ENCODE measurements around the gene MAST3. TPM values are rescaled to one million over a fixed set of nuclear protein-coding genes. Genes with fewer than 3 reads are reported as not detected.

MAST3 gene
- total RNA-seq, 1 experiment from 2014 or later: 4.1 TPM

DNA sequence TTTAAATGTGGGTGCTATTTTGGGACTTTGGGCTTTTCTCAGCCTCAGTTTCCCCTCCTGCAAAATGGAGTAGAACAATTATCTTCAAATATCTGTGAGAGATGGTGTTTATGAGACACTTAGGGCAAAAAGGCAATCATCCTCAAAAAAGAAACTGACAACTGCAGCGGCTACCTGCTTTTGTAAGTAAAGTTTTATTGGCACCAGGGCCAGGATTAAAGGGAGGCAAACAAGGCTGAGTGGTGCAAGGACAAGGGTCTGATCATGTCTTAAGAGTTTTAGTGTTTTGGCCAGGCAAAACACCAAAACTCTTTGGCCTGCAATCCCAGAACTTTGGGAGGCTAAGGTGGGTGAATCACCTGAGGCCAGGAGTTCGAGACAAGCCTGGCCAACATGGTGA is 1.3 kb upstream of the MAST3 start:
- POLR2A ChIA-PET: no interaction called here
- Mint-ChIP-seq H3K27ac (ENCODE audit: low read depth, unreplicated experiment) (no peak overlapping the region), H3K36me3 (ENCODE audit: insufficient read depth, unreplicated experiment) (no peaks in the 10 kb centered on the region), H3K27me3 (ENCODE audit: insufficient read depth, unreplicated experiment) (no peaks in the 10 kb centered on the region), H3K9me3 (ENCODE audit: unreplicated experiment) (no peaks in the 10 kb centered on the region), H3K4me1 (ENCODE audit: insufficient read depth, unreplicated experiment) (peaks cover 6% of the 10 kb centered on the region), H3K4me3 (ENCODE audit: unreplicated experiment) (no peak overlapping the region)
- BruUV-seq (replicated peaks): no TSS peak
- intact Hi-C loops (cut with micrococcal nuclease): loop anchor here (5.0 kb wide), 1 partner anchor 156 kb away; no protein-coding TSS in a partner anchor
- CTCF ChIA-PET: interaction anchor here (0.7 kb wide), 2 partner anchors 8 to 386 kb away, joined by 3 read pairs; no protein-coding TSS in a partner anchor
- no peak for DNase-seq (ENCODE audit: unreplicated experiment)
- TF ChIP-seq, protein P1, sequence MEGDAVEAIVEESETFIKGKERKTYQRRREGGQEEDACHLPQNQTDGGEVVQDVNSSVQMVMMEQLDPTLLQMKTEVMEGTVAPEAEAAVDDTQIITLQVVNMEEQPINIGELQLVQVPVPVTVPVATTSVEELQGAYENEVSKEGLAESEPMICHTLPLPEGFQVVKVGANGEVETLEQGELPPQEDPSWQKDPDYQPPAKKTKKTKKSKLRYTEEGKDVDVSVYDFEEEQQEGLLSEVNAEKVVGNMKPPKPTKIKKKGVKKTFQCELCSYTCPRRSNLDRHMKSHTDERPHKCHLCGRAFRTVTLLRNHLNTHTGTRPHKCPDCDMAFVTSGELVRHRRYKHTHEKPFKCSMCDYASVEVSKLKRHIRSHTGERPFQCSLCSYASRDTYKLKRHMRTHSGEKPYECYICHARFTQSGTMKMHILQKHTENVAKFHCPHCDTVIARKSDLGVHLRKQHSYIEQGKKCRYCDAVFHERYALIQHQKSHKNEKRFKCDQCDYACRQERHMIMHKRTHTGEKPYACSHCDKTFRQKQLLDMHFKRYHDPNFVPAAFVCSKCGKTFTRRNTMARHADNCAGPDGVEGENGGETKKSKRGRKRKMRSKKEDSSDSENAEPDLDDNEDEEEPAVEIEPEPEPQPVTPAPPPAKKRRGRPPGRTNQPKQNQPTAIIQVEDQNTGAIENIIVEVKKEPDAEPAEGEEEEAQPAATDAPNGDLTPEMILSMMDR (IDR thresholded peaks at IDR 0.05; ENCODE audit: unreplicated experiment): no peak

DNA sequence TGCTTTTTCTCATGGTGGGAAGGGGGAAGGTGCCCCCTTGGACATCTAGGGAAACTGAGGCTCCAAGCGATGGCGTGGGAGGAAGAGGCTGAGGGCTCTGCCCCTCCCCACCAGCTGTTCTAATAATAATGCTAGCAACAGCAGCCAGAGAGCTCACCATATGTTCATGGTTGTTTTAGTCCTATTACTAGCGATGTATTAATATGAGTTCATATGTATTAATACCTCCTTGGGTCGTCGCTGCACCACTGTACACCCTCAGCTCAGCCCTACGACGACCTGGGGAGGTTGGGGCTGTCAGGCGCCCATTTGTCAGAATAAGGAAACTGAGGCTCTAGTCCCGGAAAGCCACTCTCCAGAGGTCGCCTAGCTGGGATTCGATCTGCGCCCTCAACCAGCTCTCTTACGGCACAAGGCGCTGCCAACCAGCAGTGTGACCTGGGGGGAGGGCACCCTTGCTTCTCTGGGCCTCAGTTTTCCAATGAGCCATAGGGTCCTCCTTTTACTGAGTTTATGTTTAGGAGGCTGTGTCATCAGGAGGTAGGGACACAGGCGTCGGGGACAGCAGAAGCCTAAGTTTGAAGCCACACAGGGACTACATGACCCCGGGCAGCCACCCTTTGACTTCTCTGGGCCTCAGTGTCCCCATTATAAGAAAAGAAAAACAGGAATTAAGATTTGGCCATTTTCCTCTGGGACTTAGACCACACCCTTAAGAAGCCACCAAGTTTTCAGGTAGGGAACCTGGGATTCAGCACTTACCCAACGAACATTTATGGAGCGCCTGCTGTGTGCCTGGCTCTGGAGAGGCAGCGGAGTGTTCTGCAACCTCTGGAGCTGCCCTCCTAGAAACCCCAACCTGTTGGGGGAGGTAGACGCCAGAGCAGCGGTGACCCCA is 664 bp downstream of the MAST3 start:
- intact Hi-C loops (cut with micrococcal nuclease): loop anchor here (5.0 kb wide), 1 partner anchor 154 kb away; no protein-coding TSS in a partner anchor
- no peaks in the 10 kb centered on the region for H3K36me3 Mint-ChIP-seq (ENCODE audit: insufficient read depth, unreplicated experiment)
- BruUV-seq (replicated peaks): no TSS peak
- no peak for DNase-seq (ENCODE audit: unreplicated experiment)
- ChIA-PET POLR2A (interaction anchor here (0.9 to 1.2 kb wide), 2 partner anchors 12 to 126 kb away, joined by 3 to 5 read pairs; no protein-coding TSS in a partner anchor), CTCF (interaction anchor here (0.6 kb wide), 3 partner anchors 21 to 135 kb away, joined by 3 read pairs; no protein-coding TSS in a partner anchor)
- no peak overlapping the region for H3K27ac Mint-ChIP-seq (ENCODE audit: low read depth, unreplicated experiment)
- H3K9me3 Mint-ChIP-seq (ENCODE audit: unreplicated experiment): no peaks in the 10 kb centered on the region
- no peaks in the 10 kb centered on the region for H3K27me3 Mint-ChIP-seq (ENCODE audit: insufficient read depth, unreplicated experiment)
- peak overlapping the region; percentile 63 for H3K4me3 Mint-ChIP-seq (ENCODE audit: unreplicated experiment)
- TF ChIP-seq, protein P1 (IDR thresholded peaks at IDR 0.05; ENCODE audit: unreplicated experiment): no peak
- H3K4me1 Mint-ChIP-seq (ENCODE audit: insufficient read depth, unreplicated experiment): peaks cover 6% of the 10 kb centered on the region

DNA sequence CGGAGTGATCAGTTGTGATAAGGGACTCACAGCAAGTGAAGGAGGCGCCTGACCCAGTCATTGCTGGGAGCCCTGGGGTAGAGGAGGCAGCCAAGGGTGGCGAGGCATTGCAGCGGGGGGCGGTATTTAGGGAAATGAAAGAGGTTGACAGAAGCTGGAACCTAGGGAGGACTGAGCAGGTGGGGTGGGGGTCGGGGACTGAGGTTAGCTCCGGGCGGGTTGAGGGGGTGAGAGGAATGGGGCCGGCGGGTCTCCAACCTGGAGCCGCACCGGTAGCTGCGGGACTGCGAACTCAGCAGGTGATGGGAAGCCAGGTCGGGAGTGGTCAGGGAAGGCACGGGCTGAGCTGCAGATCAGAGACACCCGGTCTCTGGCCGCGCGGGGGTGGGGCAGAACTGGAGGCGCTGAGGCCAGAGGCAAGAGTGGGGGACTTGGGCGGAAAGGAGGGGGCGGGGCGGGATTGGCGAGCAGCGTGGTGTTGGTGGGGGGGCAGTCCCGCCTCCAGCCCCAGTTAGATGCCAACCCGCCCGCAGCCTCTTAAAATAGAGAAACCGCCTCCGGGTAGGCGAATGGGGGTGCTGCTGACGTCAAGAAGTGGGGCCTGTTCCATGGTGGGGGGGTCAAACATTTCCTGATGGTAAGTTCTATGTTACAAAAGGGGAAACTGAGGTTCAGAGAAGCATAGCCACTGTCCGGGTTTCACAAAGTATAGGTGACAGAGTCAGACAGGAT is 1.5 kb downstream of the MAST3 start:
- TF ChIP-seq, protein P1 (IDR thresholded peaks at IDR 0.05; ENCODE audit: unreplicated experiment): no peak
- Mint-ChIP-seq H3K4me3 (ENCODE audit: unreplicated experiment) (no peak overlapping the region), H3K36me3 (ENCODE audit: insufficient read depth, unreplicated experiment) (no peaks in the 10 kb centered on the region), H3K9me3 (ENCODE audit: unreplicated experiment) (no peaks in the 10 kb centered on the region), H3K27me3 (ENCODE audit: insufficient read depth, unreplicated experiment) (no peaks in the 10 kb centered on the region), H3K27ac (ENCODE audit: low read depth, unreplicated experiment) (no peak overlapping the region), H3K4me1 (ENCODE audit: insufficient read depth, unreplicated experiment) (peaks cover 6% of the 10 kb centered on the region)
- ChIA-PET POLR2A (no interaction called here), CTCF (interaction anchor here (0.5 to 0.6 kb wide), 3 partner anchors 21 to 40 kb away, joined by 3 read pairs; no protein-coding TSS in a partner anchor)
- DNase-seq (ENCODE audit: unreplicated experiment): no peak
- BruUV-seq (replicated peaks): no TSS peak
- intact Hi-C loops (cut with micrococcal nuclease): loop anchor here (5.0 kb wide), 1 partner anchor 153 kb away; no protein-coding TSS in a partner anchor

DNA sequence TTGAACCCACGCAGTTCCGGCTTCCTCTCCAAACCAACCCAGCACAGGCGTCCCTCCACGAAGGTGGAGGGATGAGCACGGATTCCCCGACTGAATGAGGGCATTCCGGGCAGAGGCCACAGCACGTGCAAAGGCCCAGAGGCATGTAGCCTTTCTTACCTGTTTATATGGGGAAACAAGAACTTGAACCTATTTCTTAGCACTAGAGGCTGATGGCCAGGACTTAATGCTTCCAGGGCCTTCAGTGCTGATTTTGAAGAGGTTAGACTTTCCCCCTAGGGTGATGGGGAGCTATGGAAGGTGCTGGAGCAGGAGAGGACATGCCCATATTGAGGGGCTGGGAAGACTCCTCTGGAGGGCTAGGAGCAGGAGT is 2.0 kb downstream of the MAST3 start:
- no peak overlapping the region for H3K4me3 Mint-ChIP-seq (ENCODE audit: unreplicated experiment)
- no peaks in the 10 kb centered on the region for H3K9me3 Mint-ChIP-seq (ENCODE audit: unreplicated experiment)
- intact Hi-C loops (cut with micrococcal nuclease): loop anchor here (5.0 kb wide), 1 partner anchor 153 kb away; no protein-coding TSS in a partner anchor
- DNase-seq (ENCODE audit: unreplicated experiment): no peak
- H3K4me1 Mint-ChIP-seq (ENCODE audit: insufficient read depth, unreplicated experiment): peaks cover 6% of the 10 kb centered on the region
- POLR2A ChIA-PET: no interaction called here
- no peak overlapping the region for H3K27ac Mint-ChIP-seq (ENCODE audit: low read depth, unreplicated experiment)
- no peaks in the 10 kb centered on the region for H3K36me3 Mint-ChIP-seq (ENCODE audit: insufficient read depth, unreplicated experiment)
- BruUV-seq (replicated peaks): no TSS peak
- TF ChIP-seq, protein P1 (IDR thresholded peaks at IDR 0.05; ENCODE audit: unreplicated experiment): no peak
- CTCF ChIA-PET: no interaction called here
- no peaks in the 10 kb centered on the region for H3K27me3 Mint-ChIP-seq (ENCODE audit: insufficient read depth, unreplicated experiment)

All from MCF 10A (cell line).